HG03342 (cell line): Measurements from ENCODE around the gene TMEM9B.
"Not testable (repeated sequence)": the region's sequence is repeated elsewhere in the genome, so short reads cannot be mapped to it uniquely, and the experiment has no call there.

Experiments used
- ATAC-seq: cut with Tn5 transposase; IDR thresholded peaks from one replicate; pipeline ENCODE4 v1.9.1; 2021; ENCODE audit warnings: mild to moderate bottlenecking, moderate library complexity; ENCODE audit not compliant: unreplicated experiment

Gene TMEM9B

DNA sequence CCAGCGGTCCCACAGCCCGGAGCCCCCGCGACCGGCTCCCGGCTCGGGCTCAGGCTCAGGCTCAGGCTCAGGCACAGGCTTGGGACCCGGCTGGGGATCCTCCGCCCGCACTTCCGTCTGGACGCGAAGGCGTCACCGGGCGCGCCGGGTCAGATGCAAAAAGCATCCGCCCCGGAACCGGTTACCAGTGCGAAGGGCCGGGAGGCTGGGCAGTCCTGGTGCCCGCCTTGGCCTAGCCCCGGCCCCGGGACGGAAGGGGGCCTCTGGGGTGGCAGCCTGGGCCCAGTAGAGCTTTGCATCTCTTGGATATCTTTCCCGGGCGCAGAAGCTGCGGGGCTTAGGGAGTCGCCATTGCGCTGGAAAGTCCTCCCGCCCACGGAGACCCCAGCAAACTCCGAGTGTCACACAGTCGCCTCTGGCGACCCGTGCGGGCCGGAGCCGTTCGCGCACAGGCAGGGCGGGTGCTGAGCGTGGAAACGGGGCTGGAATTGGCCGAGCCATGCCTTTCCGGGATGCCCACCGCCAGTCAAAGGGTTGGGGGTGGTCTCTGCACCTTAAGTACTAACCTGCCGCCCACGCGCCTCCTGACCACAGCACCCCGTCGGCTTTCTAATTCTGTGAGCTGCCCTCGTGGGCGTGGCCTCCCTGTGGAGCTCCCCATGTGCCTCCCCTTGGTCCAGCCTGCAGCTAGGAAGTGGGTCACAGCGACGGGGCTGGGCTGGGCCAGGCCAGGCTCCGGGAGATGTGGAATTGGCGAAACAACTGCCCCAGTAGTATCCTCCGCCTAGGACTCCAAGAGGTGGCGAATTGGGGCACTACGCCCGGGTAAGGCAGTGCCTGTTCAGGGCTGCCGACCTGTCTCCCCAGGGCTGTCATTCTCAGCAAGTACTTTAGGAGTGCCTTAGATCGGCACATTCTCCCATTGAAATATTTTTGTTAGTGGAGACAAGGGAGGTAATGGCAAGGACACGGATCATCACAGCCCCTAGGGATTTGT, at the start of gene TMEM9B:
Gene TMEM9B (minus strand): TSS at position 119 of the 997 bp plus-strand sequence. CDS start 129 bp downstream, outside the sequence.
- ATAC-seq: peak; percentile 74

DNA sequence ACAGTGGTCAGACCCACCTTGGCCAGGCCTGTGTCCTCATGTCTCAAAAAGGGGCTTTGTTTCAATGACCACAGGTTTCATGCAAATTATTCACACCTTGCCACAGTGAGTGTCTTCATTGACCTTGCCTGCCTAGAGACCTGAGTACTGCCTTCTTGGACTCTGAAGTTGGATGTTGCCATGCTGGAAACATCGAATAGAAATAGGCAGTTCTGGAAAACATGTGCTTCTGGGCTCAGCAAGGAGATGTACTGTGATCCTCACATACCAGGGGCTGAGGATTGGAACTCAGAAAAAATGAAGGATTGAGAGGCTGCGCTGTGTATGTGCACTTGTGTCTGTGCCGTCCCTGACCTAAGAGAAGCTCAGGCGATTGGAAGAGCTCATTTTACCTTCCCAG, 49.1 kb upstream of the TMEM9B start:
- ATAC-seq: no peak

DNA sequence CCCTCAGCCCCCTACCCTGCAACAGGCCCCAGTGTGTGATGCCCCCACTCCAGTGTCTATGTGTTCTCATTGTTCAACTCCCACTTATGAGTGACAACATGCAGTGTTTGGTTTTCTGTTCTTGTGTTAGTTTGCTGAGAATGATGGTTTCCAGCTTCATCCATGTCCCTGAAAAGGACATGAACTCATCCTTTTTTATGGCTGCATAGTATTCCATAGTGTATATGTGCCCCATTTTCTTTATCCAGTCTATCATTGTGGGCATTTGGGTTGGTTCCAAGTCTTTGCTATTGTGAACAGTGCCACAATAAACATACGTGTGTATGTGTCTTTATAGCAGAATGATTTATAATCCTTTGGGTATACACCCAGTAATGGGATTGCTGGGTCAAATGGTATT, 45.3 kb upstream of the TMEM9B start:
- not testable (repeated sequence) for ATAC-seq

DNA sequence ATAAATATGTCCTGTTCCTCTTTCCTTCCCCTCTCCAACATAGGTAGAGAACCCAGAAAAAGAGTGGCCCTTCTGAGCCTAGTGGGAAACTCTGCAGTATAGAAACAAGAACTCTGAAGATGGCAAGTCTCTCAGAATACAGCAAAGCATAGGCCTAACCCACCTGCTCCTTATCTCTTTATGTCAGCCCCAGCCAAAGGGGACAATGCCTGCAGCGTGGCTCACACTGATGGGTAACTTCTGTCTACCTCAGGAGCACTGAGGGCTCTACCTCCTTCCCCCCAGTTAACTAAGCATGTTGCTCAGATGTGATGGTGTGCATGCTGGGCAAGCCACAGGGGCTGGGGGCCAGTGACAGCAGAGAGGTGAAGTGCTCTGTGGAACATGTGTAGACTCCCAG, 44.4 kb upstream of the TMEM9B start:
- ATAC-seq: no peak

GRCh38 chr11:9008011-9008550, 43.8 kb upstream of the TMEM9B start:
- ATAC-seq: no peak

- no peak for ATAC-seq
Measured at GRCh38 chr11:9005087-9005486, 40.8 kb upstream of the TMEM9B start.

DNA sequence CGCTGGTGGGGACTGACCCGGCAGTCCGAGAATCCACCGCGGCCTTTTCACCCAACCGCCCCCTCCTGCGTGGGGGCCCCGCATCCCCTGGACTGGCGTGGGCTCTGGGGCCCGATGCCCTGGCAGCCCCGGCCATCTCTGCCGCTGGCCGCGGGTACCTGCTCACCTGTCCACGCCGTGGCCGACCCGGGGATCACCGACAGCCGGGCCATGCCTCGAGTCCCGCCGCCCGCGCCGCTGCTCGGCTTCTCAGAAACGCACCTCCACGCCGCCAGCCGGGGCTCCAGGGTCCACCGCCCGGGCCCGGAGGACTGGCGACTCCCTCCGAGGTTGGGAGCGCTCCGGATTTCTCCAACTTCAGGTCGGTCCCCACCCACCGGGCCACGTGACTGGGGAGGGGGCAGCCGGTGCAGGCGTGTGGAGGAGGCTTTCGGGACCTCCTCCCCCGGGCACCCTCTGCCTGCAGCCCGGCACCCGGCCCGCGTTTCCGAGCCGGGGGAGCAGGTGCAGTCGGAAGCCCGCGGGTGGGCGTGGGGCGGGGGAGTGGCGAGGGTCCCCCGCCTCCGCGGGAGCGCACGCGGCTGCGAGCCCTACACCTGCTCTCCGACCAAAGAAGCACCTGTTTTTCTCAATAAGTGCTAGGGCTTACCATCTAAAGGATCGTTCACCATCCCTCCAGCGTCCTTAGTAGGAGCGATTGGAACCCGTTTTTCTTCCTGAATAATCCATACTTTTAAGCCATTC, 40.1 kb upstream of the TMEM9B start:
- ATAC-seq: no peak

GRCh38 chr11:9003573-9004182, 39.4 kb upstream of the TMEM9B start, which contains the start of gene NRIP3:
Gene NRIP3 (minus strand): TSS chr11:9004001. CDS start chr11:9003935, 66 bp downstream.
- no peak for ATAC-seq

DNA sequence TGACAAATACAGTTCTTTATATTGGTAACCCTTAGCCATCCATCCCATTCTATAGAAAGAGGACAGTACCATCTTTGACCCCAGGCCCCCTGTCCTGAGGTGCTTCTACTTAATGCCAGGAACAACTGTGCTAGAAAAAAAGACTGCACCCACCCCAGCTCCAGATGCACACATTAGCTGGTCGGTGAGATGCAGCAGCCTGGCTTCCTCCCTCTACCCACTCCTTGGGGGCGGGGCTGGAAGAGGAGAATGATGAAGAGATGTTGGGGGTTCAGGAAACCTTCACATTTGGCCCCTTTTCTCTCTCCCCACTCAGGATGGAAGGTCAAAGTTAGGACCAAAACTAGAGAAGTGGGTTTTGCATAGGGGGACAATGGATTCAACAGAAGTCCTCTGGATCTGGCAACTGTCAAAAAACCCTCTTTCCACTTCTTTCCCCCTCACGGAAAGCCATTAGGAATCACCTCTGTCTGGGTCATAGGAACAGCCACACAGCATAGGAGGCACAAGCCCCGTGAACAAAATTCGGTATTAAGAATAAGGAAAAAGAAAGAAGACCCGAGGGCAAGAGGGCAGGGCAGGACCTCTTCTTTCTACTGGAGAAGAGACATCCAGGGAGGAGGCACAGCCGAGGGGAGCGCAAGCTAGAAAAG, 38.8 kb upstream of the TMEM9B start:
- ATAC-seq: no peak

- no peak for ATAC-seq
Measured at GRCh38 chr11:9001736-9002135, 37.5 kb upstream of the TMEM9B start.

GRCh38 chr11:8998017-8998416, 33.8 kb upstream of the TMEM9B start:
- ATAC-seq: no peak

DNA sequence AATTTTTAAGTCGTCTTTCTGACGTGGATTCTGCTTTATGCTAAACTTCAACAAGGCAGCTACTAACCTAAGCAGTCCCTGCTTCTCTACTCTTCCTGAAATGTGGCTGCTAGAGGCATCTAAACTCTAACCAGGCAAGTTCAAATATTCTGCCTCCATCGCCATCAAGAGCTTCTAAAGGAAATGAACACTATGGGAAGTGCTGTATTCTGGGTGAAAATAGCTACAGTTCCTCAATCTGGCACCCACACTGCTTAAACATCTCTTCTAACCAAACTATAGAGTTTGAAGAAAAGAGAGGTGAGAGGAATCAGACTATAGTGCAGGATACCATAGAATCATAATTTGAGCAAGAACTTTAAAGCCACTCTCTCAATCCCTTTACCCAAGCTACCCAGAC, 33.2 kb upstream of the TMEM9B start:
- no peak for ATAC-seq

DNA sequence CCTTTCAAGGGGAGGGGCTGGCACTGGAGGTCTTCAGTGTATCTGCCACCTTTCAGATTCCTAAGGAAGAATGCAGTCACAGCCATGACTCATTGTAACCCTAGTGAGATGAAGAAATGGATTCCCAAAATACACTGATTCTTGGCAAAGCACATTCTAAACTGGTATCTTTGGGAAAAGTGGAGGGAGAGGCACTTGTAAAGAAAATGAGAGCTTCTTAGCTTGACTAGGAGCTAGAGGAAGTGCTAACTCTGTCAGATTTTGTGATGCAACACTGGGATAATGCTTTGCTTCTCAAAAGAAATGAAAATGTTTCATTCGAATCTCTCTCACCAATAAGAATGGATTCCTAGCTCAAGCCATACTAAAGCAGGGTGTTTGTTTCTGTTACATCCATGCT, 25.2 kb upstream of the TMEM9B start:
- no peak for ATAC-seq

GRCh38 chr11:8988329-8989234, 24.3 kb upstream of the TMEM9B start:
- ATAC-seq: no peak

GRCh38 chr11:8987446-8987845, 23.2 kb upstream of the TMEM9B start:
- no peak for ATAC-seq

GRCh38 chr11:8986772-8987171, 22.5 kb upstream of the TMEM9B start:
- not testable (repeated sequence) for ATAC-seq

DNA sequence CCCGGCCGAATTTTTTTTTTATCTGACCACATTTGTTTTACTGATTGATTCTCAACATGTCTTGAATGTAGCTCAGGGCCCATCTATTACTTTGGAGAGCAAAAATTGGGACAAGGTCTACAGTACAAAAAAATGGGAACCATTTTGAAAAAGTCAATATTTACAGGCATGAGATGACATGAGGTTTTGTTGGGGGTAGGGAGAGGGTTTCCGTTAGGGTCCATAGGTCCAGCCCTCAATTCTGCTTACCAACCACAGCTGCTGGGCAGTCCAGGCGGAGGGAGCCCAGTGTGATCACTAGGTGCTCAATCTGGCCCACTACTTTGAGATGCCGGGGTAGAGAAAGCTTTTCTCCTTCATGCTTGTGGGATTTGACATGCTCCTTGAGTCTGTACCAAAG, 21.2 kb upstream of the TMEM9B start:
- no peak for ATAC-seq

DNA sequence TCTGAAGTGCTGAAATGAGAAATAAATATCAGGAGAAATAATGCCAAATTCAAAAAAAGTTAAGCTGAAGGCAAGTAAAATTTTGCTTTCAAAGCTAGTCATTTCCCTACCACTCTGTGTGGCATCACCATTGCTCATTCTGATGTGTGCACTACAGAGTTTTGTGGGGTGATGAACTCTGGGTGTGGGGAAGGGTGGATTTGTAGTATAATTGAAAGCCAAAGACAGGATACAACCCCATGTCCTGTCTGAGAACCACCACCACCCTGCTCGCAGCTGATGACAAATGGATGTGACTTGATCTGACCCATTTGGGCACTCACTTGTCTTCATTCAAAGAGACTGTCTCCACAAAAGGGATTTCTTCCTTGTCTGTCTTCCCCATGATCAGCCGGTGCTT, 19.3 kb upstream of the TMEM9B start:
- ATAC-seq: no peak

GRCh38 chr11:8980485-8980884, 16.2 kb upstream of the TMEM9B start:
- ATAC-seq: no peak
